HEK293 (cell line): ENCODE data around the gene PTBP1.

Experiments used
- CTCF ChIA-PET: fragments of 350-600 bp; formaldehyde crosslinking; extraction: SDS; loops from one replicate; lab custom pipeline; 2021; ENCODE audit warnings: antibody characterized with exemption; lab: Yijun Ruan, JAX
- POLR2A ChIA-PET: fragments of 300-600 bp; formaldehyde crosslinking; extraction: SDS; loops from one replicate; lab custom pipeline; 2020; ENCODE audit warnings: antibody characterized with exemption, inconsistent platforms; lab: Yijun Ruan, JAX
- H3K27ac ChIP-seq: fragments of 200-500 bp; sonication (Bioruptor generic); 2 replicates; pipeline ENCODE4 v1.5.1; 2014; ENCODE audit warnings: low read depth, low read length, control low read depth, inconsistent platforms; ENCODE audit errors: extremely low read depth
- H3K36me3 ChIP-seq, 2 experiments: fragments of 200-500 bp in 1 of 2; sonication (Bioruptor generic) in 1 of 2; 1 replicate in 1 of 2; 2 replicates in 1 of 2; pipeline ENCODE4 v1.5.1; 2014 to 2017; ENCODE audit warnings: inconsistent platforms in 2 of 2, low read length in 2 of 2; ENCODE audit not compliant: control insufficient read depth in 2 of 2, insufficient read depth in 1 of 2
- H3K4me1 ChIP-seq: fragments of 200-500 bp; sonication (Bioruptor generic); 2 replicates; pipeline ENCODE4 v1.5.1; 2014; ENCODE audit warnings: mild to moderate bottlenecking, low read length, inconsistent platforms; ENCODE audit not compliant: control insufficient read depth, insufficient read depth
- H3K4me3 ChIP-seq: 2 replicates; pipeline ENCODE4 v1.5.1; 2011; ENCODE audit warnings: low read depth, mild to moderate bottlenecking, control low read depth, low read length, moderate library complexity
- H3K9me3 ChIP-seq: fragments of 200-500 bp; sonication (Bioruptor generic); 2 replicates; pipeline ENCODE4 v1.5.1; 2014; ENCODE audit warnings: low read depth, low read length, inconsistent platforms; ENCODE audit not compliant: control insufficient read depth, insufficient read depth
- FEZF1 ChIP-seq: fragments of 450-650 bp; formaldehyde crosslinking; IDR thresholded peaks from 2 replicates; pipeline ENCODE4 v1.5.1; 2016; ENCODE audit warnings: missing biosample characterization, missing genetic modification characterization
- GLI4 ChIP-seq: fragments of 450-650 bp; formaldehyde crosslinking; IDR thresholded peaks from 2 replicates; pipeline ENCODE4 v1.5.1; 2016; ENCODE audit warnings: missing biosample characterization, missing genetic modification characterization
- HOXD13 ChIP-seq: sonication (generic); formaldehyde crosslinking; IDR thresholded peaks from 2 replicates; pipeline ENCODE4 v1.8.0; 2022; ENCODE audit warnings: missing genetic modification reagents, borderline replicate concordance
- KLF9 ChIP-seq: fragments of 450-650 bp; formaldehyde crosslinking; IDR thresholded peaks from 2 replicates; pipeline ENCODE4 v1.5.1; 2016; ENCODE audit warnings: missing biosample characterization, missing genetic modification characterization, low read depth
- REPIN1 ChIP-seq: fragments of 450-650 bp; formaldehyde crosslinking; IDR thresholded peaks from 2 replicates; pipeline ENCODE4 v1.5.1; 2017; ENCODE audit warnings: missing biosample characterization, missing genetic modification characterization, low read depth
- TRIM28 ChIP-seq: IDR thresholded peaks from 2 replicates; pipeline ENCODE4 v1.6.1; 2011; ENCODE audit warnings: low read length, control low read depth, borderline replicate concordance
- ZNF175 ChIP-seq: fragments of 450-650 bp; formaldehyde crosslinking; IDR thresholded peaks from 2 replicates; pipeline ENCODE4 v1.5.1; 2016; ENCODE audit warnings: missing biosample characterization, missing genetic modification characterization
- ZNF404 ChIP-seq: fragments of 450-650 bp; formaldehyde crosslinking; IDR thresholded peaks from 2 replicates; pipeline ENCODE4 v1.5.1; 2017; ENCODE audit warnings: missing biosample characterization, missing genetic modification characterization
- ZNF529 ChIP-seq: fragments of 450-650 bp; formaldehyde crosslinking; IDR thresholded peaks from 2 replicates; pipeline ENCODE4 v1.5.1; 2017; ENCODE audit warnings: missing genetic modification characterization, missing biosample characterization; ENCODE audit not compliant: insufficient replicate concordance
- TF ChIP-seq, protein P1 (sequence below): fragments of 450-650 bp; formaldehyde crosslinking; IDR thresholded peaks from 2 replicates; pipeline ENCODE4 v1.5.1; 2016; ENCODE audit warnings: missing biosample characterization, missing genetic modification characterization
- TF ChIP-seq, protein P2 (sequence below): fragments of 450-650 bp; formaldehyde crosslinking; IDR thresholded peaks from 2 replicates; pipeline ENCODE4 v1.5.1; 2016; ENCODE audit warnings: missing biosample characterization, missing genetic modification characterization

PTBP1 gene

DNA sequence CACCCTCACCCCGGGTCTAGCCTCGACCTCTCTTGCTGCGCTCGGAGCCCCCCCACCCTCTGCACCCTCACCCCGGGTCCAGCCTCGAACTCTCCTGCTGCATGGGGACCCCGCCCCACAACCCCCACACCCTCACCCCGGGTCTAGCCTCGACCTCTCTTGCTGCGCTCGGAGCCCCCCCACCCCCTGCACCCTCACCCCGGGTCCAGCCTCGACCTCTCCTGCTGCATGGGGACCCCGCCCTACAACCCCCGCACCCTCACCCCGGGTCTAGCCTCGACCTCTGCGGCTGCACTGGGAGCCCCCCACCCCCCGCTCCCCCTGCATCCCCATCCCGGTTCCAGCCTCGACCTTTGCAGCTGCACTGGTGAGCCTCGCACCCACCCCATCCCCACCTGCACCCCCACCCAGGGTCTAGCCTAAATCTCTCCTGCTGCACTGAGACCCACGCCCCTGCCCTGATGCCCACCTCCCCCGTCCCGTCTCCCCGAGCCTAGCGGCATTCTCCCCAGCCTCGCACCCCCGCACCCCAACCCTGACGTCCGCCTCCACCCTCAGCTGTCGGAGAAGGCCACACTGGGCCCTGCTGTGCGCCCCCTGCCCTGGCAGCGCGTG, 64.0 kb downstream of the PTBP1 start:
- Histone ChIP-seq H3K9me3 (no peaks in the 10 kb centered on the region), H3K4me1 (no peaks in the 10 kb centered on the region), H3K4me3 (no peak overlapping the region), H3K36me3 (no peaks in the 10 kb centered on the region), H3K27ac (no peak overlapping the region)
- ChIA-PET CTCF (interaction anchor here (0.6 kb wide), 1 partner anchor 10 kb away, joined by 3 read pairs; no protein-coding TSS in a partner anchor), POLR2A (interaction anchor here (0.7 kb wide), 2 partner anchors 17 to 53 kb away, joined by 3 to 8 read pairs; no protein-coding TSS in a partner anchor)
- TF ChIP-seq FEZF1 (tag by site-specific recombination): no peak
- TF ChIP-seq ZNF404 (tag by site-specific recombination): no peak
- TF ChIP-seq KLF9 (tag by site-specific recombination): no peak
- TF ChIP-seq TRIM28: no peak
- no peak for TF ChIP-seq HOXD13 (CRISPR knock-in tag)
- no peak for TF ChIP-seq ZNF175 (tag by site-specific recombination)
- no peak for TF ChIP-seq REPIN1 (tag by site-specific recombination)
- TF ChIP-seq, protein P1, sequence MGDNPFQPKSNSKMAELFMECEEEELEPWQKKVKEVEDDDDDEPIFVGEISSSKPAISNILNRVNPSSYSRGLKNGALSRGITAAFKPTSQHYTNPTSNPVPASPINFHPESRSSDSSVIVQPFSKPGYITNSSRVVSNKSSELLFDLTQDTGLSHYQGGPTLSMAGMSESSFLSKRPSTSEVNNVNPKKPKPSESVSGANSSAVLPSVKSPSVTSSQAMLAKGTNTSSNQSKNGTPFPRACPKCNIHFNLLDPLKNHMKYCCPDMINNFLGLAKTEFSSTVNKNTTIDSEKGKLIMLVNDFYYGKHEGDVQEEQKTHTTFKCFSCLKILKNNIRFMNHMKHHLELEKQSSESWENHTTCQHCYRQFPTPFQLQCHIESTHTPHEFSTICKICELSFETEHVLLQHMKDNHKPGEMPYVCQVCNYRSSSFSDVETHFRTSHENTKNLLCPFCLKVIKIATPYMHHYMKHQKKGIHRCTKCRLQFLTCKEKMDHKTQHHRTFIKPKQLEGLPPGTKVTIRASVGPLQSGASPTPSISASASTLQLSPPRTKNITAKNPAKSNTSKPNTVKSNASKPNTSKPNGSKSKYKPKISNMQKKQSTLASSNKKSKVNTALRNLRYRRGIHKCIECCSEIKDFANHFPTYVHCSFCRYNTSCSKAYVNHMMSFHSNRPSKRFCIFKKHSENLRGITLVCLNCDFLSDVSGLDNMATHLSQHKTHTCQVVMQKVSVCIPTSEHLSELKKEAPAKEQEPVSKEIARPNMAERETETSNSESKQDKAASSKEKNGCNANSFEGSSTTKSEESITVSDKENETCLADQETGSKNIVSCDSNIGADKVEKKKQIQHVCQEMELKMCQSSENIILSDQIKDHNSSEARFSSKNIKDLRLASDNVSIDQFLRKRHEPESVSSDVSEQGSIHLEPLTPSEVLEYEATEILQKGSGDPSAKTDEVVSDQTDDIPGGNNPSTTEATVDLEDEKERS (tag by site-specific recombination): no peak
- TF ChIP-seq, protein P2, sequence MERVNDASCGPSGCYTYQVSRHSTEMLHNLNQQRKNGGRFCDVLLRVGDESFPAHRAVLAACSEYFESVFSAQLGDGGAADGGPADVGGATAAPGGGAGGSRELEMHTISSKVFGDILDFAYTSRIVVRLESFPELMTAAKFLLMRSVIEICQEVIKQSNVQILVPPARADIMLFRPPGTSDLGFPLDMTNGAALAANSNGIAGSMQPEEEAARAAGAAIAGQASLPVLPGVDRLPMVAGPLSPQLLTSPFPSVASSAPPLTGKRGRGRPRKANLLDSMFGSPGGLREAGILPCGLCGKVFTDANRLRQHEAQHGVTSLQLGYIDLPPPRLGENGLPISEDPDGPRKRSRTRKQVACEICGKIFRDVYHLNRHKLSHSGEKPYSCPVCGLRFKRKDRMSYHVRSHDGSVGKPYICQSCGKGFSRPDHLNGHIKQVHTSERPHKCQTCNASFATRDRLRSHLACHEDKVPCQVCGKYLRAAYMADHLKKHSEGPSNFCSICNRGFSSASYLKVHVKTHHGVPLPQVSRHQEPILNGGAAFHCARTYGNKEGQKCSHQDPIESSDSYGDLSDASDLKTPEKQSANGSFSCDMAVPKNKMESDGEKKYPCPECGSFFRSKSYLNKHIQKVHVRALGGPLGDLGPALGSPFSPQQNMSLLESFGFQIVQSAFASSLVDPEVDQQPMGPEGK: no peak
- TF ChIP-seq GLI4: no peak
- no peak for TF ChIP-seq ZNF529 (tag by site-specific recombination)
